GM12891 (cell line): ENCODE data around the gene PARP16.

Experiments used
- PAX5 ChIP-seq: IDR thresholded peaks from 2 replicates; pipeline ENCODE4 v1.6.1; 2011; ENCODE audit warnings: low read length, moderate library complexity, mild to moderate bottlenecking; ENCODE audit not compliant: insufficient read depth, severe bottlenecking
- POLR2A ChIP-seq: IDR thresholded peaks from 2 replicates; pipeline ENCODE4 v1.6.1; 2011; ENCODE audit warnings: low read depth, low read length, control low read depth
- POLR2AphosphoS5 ChIP-seq: IDR thresholded peaks from 2 replicates; pipeline ENCODE4 v1.6.1; 2011; ENCODE audit warnings: low read depth, low read length, control low read depth
- SPI1 ChIP-seq: IDR thresholded peaks from 2 replicates; pipeline ENCODE4 v1.6.1; 2011; ENCODE audit warnings: low read depth, low read length, control low read depth
- TAF1 ChIP-seq: IDR thresholded peaks from 2 replicates; pipeline ENCODE4 v1.6.1; 2011; ENCODE audit warnings: low read depth, low read length, control low read depth

DNA sequence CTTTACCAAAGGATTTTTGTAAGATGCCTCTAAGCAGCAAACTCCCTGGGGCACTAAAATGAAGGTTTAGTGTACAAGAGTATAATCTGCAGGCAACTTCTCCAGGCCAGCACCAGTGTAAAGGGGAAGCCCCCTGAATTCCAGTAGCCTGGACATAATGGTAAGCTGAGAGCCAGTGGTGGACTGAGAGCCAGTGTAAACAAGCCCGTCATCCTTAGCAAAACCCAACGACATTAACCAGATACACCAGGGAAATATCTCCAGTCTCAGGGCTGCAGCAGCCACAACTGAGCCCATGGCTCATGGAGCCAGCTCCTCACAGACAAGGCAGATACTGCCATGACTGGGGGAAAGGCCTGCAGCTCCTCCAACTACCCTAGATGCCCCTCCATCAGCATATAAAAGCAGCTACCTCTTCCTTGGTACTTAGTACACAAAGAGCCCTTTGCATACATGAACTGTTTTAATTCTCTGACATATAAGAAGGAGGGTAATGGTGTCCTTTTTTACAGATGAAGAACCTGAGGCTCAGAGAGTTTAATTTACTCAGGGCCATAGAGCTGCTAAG is 21.7 kb downstream of the PARP16 start:
- TF ChIP-seq SPI1 (no peak), POLR2A (no peak), POLR2AphosphoS5 (no peak), TAF1 (no peak), PAX5 (no peak)
